Keratinocyte (primary cell): ENCODE data around the gene CALML3. TPM values are rescaled to one million over a fixed set of nuclear protein-coding genes. Genes with fewer than 3 reads are reported as not detected.

Source experiments
- DNase-seq: peaks from one replicate; pipeline ENCODE4 v3.0.0-alpha.2; 2011; ENCODE audit warnings: low read depth, missing footprints, low spot score
- FAIRE-seq: peaks from 2 replicates; lab custom pipeline; 2011; peaks lifted over from hg19 to GRCh38; lab: Jason Lieb, UNC
- H2AFZ ChIP-seq: 2 replicates; pipeline ENCODE4 v1.6.0; 2012; ENCODE audit warnings: low read length, control low read depth, inconsistent platforms; ENCODE audit not compliant: control insufficient read depth
- H3K27ac ChIP-seq: 2 replicates; pipeline ENCODE4 v1.5.1; 2011; ENCODE audit warnings: low read length; ENCODE audit not compliant: control insufficient read depth, insufficient read depth
- H3K27me3 ChIP-seq: 3 replicates; pipeline ENCODE4 v1.6.0; 2011; ENCODE audit warnings: low read length; ENCODE audit not compliant: control insufficient read depth, insufficient read depth; ENCODE audit errors: extremely low read depth
- H3K36me3 ChIP-seq, 2 experiments: 2 replicates in 1 of 2; 3 replicates in 1 of 2; pipeline ENCODE4 v1.5.1; 2011; ENCODE audit warnings: low read length in 2 of 2, mild to moderate bottlenecking in 1 of 2; ENCODE audit not compliant: control insufficient read depth in 2 of 2, insufficient read depth in 2 of 2; ENCODE audit errors: extremely low read depth in 1 of 2
- H3K4me1 ChIP-seq: 3 replicates; pipeline ENCODE4 v1.5.1; 2011; ENCODE audit warnings: low read length; ENCODE audit not compliant: control insufficient read depth, insufficient read depth; ENCODE audit errors: extremely low read depth
- H3K4me2 ChIP-seq: 3 replicates; pipeline ENCODE4 v1.6.0; 2011; ENCODE audit warnings: low read depth, low read length; ENCODE audit not compliant: control insufficient read depth, insufficient read depth; ENCODE audit errors: extremely low read depth
- H3K4me3 ChIP-seq, 3 experiments: fragments of 200-600 bp in 1 of 3; sonication (generic) in 1 of 3; 2 replicates in 2 of 3; 3 replicates in 1 of 3; pipeline ENCODE4 v1.5.1; 2011 to 2016; ENCODE audit warnings: low read length in 3 of 3, mild to moderate bottlenecking in 3 of 3, control low read depth in 2 of 3, inconsistent platforms in 1 of 3, low read depth in 1 of 3, mixed read lengths in 1 of 3, mixed run types in 1 of 3, moderate library complexity in 1 of 3; ENCODE audit not compliant: control insufficient read depth in 2 of 3, insufficient read depth in 2 of 3; ENCODE audit errors: extremely low read depth in 1 of 3
- H3K79me2 ChIP-seq: 2 replicates; pipeline ENCODE4 v1.6.0; 2012; ENCODE audit warnings: low read length; ENCODE audit not compliant: control insufficient read depth, insufficient read depth
- H3K9ac ChIP-seq: 3 replicates; pipeline ENCODE4 v1.6.0; 2011; ENCODE audit warnings: low read length; ENCODE audit not compliant: control insufficient read depth, insufficient read depth; ENCODE audit errors: extremely low read depth
- H3K9me1 ChIP-seq: 3 replicates; pipeline ENCODE4 v1.6.0; 2011; ENCODE audit warnings: low read length; ENCODE audit not compliant: control insufficient read depth, insufficient read depth; ENCODE audit errors: extremely low read depth
- H3K9me3 ChIP-seq: 2 replicates; pipeline ENCODE4 v1.5.1; 2012; ENCODE audit warnings: low read depth, low read length; ENCODE audit not compliant: control insufficient read depth
- H4K20me1 ChIP-seq: 3 replicates; pipeline ENCODE4 v1.6.0; 2011; ENCODE audit warnings: low read length; ENCODE audit not compliant: control insufficient read depth, insufficient read depth; ENCODE audit errors: extremely low read depth
- CTCF ChIP-seq, 3 experiments: IDR thresholded peaks in 1 of 3; conservative IDR thresholded peaks in 1 of 3; optimal IDR thresholded peaks in 1 of 3; 2 replicates in 2 of 3; 3 replicates in 1 of 3; pipeline versions ENCODE3 to v1.5.1; 2011; ENCODE audit warnings: low read length in 3 of 3, mild to moderate bottlenecking in 3 of 3, moderate library complexity in 2 of 3, control low read depth in 1 of 3, inconsistent platforms in 1 of 3; ENCODE audit not compliant: insufficient read depth in 2 of 3; ENCODE audit errors: extremely low read depth in 1 of 3
- EZH2 ChIP-seq: IDR thresholded peaks from one replicate; pipeline ENCODE4 v1.6.1; 2012; ENCODE audit warnings: inconsistent platforms, mild to moderate bottlenecking, low read length, moderate library complexity
- dilution Hi-C: fragments of 300-500 bp; cut with MboI; formaldehyde crosslinking; loops from one replicate; pipeline ENCODE4 v1.7.0; 2020; ENCODE audit warnings: low sequenced_read_pairs; ENCODE audit not compliant: extremely low pct_ligation_motif_present
- polyA plus RNA-seq, 5 experiments: library from polyadenylated mRNA; depleted of rRNA in 3 of 5; stranded (reverse) in 3 of 5; stranded (forward) in 1 of 5; unstranded in 1 of 5; fragments of >200 nt; gene quantifications; 1 replicate in 1 of 5; 2 replicates in 3 of 5; 3 replicates in 1 of 5; pipeline versions ENCODE4 v1.2.1 to v1.2.3, GENCODE V29; 2011 to 2012; ENCODE audit warnings: missing spikeins in 2 of 5, low read depth in 1 of 5, low replicate concordance in 1 of 5

CALML3 gene
- polyA plus RNA-seq, 1 donor (not counting 4 experiments of a cell fraction or from before 2014, with no cell fraction given): 7.6 TPM

GRCh38 chr10:5494611-5495010 is 30.1 kb upstream of the CALML3 start:
- Histone ChIP-seq H3K4me1 (peaks cover 5% of the 10 kb centered on the region), H3K36me3 (no peaks in the 10 kb centered on the region), H3K4me2 (no peak overlapping the region), H4K20me1 (no peaks in the 10 kb centered on the region), H3K27me3 (peaks cover under 1% of the 10 kb centered on the region), H3K9me3 (peaks cover 2% of the 10 kb centered on the region), H3K9ac (no peak overlapping the region), H3K27ac (no peak overlapping the region), H3K4me3 (no peak overlapping the region), H2AFZ (no peak overlapping the region), H3K79me2 (no peaks in the 10 kb centered on the region), H3K9me1 (no peaks in the 10 kb centered on the region)
- TF ChIP-seq EZH2: no peak
- TF ChIP-seq CTCF (optimal IDR thresholded peaks at IDR 0.05 in 1 of 3, IDR thresholded peaks at IDR 0.05 in 1 of 3, conservative IDR thresholded peaks at IDR 0.05 in 1 of 3; ENCODE audit: extremely low read depth in 1 of 3, insufficient read depth in 2 of 3, low read length in 3 of 3): no peak
- FAIRE-seq (no peak), DNase-seq (no peak)
- dilution Hi-C loops: no loop called here

GRCh38 chr10:5496261-5497250 is 28.2 kb upstream of the CALML3 start:
- FAIRE-seq: no peak

More at GRCh38 chr10:5496261-5497250, 28.2 kb upstream of the CALML3 start:
- DNase-seq: no peak
- H3K9me3 ChIP-seq: peaks cover 2% of the 10 kb centered on the region
- TF ChIP-seq EZH2 (no peak), CTCF (optimal IDR thresholded peaks at IDR 0.05 in 1 of 3, IDR thresholded peaks at IDR 0.05 in 1 of 3, conservative IDR thresholded peaks at IDR 0.05 in 1 of 3; ENCODE audit: extremely low read depth in 1 of 3, insufficient read depth in 2 of 3, low read length in 3 of 3) (no peak)
- no peak overlapping the region for H3K4me2 ChIP-seq
- H3K4me1 ChIP-seq: peaks cover 7% of the 10 kb centered on the region
- H3K27me3 ChIP-seq: peaks cover 3% of the 10 kb centered on the region
- no peaks in the 10 kb centered on the region for H3K9me1 ChIP-seq
- H3K9ac ChIP-seq: no peak overlapping the region
- no peaks in the 10 kb centered on the region for H3K36me3 ChIP-seq
- no peak overlapping the region for H3K27ac ChIP-seq
- H3K4me3 ChIP-seq: no peak overlapping the region
- dilution Hi-C loops: no loop called here
- H3K79me2 ChIP-seq: no peaks in the 10 kb centered on the region
- no peaks in the 10 kb centered on the region for H4K20me1 ChIP-seq
- no peak overlapping the region for H2AFZ ChIP-seq
